Measurements from ENCODE around the gene SHANK1.

The SHANK1 gene

DNA sequence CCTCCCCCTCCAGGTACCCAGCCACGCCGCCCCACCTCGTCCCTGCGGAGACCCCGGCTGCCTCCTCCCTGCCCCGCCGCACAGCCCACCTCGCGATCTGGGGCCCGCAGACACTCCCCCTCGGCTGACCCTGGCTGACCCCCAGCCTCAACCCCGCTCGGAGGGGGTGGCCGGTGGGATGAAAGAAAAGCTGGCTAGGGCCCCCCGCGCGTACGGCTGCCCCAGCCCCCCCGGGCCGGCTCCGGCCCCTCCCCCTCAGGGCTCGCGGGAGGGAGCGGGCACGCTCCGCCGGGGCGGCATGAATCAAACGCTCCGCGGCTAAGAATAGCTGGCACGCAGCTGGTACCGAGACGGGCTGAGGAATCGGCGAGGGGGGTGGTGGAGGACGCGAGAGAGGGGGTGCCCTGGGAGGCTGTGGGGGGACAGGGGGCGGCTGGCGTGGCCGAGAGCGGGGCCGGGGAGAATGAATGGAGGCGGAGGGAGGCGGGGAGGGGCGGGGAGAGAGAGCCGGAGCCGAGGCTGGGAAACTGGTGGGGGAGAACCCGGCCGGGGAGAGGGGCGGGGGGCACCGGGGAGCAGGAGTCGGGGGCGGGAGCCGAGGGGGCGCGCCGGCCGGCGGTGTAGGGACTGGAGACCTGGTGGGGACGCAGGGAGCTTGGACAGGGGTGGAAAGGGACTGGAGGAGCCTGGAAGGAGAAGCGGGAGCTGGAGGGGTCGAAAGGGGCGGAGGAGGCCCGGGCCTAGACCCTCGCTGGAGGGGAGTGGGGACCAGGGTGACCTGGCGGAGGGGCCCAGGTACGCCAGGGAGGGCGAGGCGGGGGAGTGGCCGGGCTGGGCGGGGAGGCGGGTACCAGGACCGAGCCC is 1.1 kb downstream of the SHANK1 start:
- no peaks in the 10 kb centered on the region for H3K36me3 ChIP-seq (ENCODE audit: insufficient read depth, low read length)
- peak overlapping the region; percentile 49; the same call in 1 of the 2 replicates for H2AFZ ChIP-seq (ENCODE audit: low read length)
- no peak for TF ChIP-seq EZH2phosphoT487 (IDR thresholded peaks at IDR 0.05; ENCODE audit: borderline replicate concordance)
- TF ChIP-seq, protein P1, sequence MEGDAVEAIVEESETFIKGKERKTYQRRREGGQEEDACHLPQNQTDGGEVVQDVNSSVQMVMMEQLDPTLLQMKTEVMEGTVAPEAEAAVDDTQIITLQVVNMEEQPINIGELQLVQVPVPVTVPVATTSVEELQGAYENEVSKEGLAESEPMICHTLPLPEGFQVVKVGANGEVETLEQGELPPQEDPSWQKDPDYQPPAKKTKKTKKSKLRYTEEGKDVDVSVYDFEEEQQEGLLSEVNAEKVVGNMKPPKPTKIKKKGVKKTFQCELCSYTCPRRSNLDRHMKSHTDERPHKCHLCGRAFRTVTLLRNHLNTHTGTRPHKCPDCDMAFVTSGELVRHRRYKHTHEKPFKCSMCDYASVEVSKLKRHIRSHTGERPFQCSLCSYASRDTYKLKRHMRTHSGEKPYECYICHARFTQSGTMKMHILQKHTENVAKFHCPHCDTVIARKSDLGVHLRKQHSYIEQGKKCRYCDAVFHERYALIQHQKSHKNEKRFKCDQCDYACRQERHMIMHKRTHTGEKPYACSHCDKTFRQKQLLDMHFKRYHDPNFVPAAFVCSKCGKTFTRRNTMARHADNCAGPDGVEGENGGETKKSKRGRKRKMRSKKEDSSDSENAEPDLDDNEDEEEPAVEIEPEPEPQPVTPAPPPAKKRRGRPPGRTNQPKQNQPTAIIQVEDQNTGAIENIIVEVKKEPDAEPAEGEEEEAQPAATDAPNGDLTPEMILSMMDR (conservative IDR thresholded peaks at IDR 0.05; ENCODE audit: low read length) = no peak
- H3K4me2 ChIP-seq (ENCODE audit: low read depth, low read length, poor library complexity, severe bottlenecking) = peak overlapping the region; percentile 51
- peaks cover 3% of the 10 kb centered on the region for H3K4me1 ChIP-seq (ENCODE audit: insufficient read depth, low read length, poor library complexity, severe bottlenecking)
- no peaks in the 10 kb centered on the region for H3K9me2 ChIP-seq (replicated peaks; ENCODE audit: low read depth, low read length)
- H3F3A ChIP-seq (ENCODE audit: low read depth) = no peaks in the 10 kb centered on the region
- no peaks in the 10 kb centered on the region for H4K20me1 ChIP-seq (ENCODE audit: insufficient read depth, low read length, poor library complexity, severe bottlenecking)
- H3K9ac ChIP-seq (ENCODE audit: low read depth, low read length, poor library complexity, severe bottlenecking) = no peak overlapping the region
- no peaks in the 10 kb centered on the region for H3K27me3 ChIP-seq (ENCODE audit: insufficient read depth, low read length, poor library complexity, severe bottlenecking)
- H3K4me3 ChIP-seq (ENCODE audit: low read length, poor library complexity, severe bottlenecking) = peak overlapping the region; percentile 38
- H3K9me3 ChIP-seq (ENCODE audit: insufficient read depth, low read depth, low read length) = no peaks in the 10 kb centered on the region
- no peaks in the 10 kb centered on the region for H3K79me2 ChIP-seq (ENCODE audit: insufficient read depth, low read length)

DNA sequence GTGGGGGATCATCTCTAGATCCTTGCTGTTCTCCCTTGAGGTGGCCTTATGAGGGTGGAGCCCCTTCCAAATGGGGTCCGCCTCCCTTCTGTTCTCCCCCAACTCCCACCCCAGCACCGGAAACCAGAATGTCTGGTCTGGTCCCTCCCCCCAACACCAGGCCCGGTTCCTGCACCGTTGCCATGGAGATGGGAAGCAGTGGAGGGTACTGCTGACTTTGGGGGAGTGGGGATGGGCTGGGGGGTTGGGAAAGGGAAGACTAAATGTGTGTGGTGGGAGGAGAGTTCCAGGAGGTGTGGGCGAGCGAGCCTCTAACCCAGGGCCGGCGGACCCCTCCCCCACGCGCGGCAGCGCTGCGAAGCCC is 1.7 kb downstream of the SHANK1 start:
- Histone ChIP-seq H3K4me2 (ENCODE audit: low read depth, low read length, poor library complexity, severe bottlenecking) (peak overlapping the region; percentile 51), H3K4me3 (ENCODE audit: low read length, poor library complexity, severe bottlenecking) (peak overlapping the region; percentile 38), H3K79me2 (ENCODE audit: insufficient read depth, low read length) (no peaks in the 10 kb centered on the region), H3K27me3 (ENCODE audit: insufficient read depth, low read length, poor library complexity, severe bottlenecking) (no peaks in the 10 kb centered on the region), H3F3A (ENCODE audit: low read depth) (no peaks in the 10 kb centered on the region), H3K36me3 (ENCODE audit: insufficient read depth, low read length) (no peaks in the 10 kb centered on the region), H3K9me2 (replicated peaks; ENCODE audit: low read depth, low read length) (no peaks in the 10 kb centered on the region), H3K4me1 (ENCODE audit: insufficient read depth, low read length, poor library complexity, severe bottlenecking) (peaks cover 9% of the 10 kb centered on the region), H3K9me3 (ENCODE audit: insufficient read depth, low read depth, low read length) (no peaks in the 10 kb centered on the region), H4K20me1 (ENCODE audit: insufficient read depth, low read length, poor library complexity, severe bottlenecking) (no peaks in the 10 kb centered on the region), H2AFZ (ENCODE audit: low read length) (no peak overlapping the region), H3K9ac (ENCODE audit: low read depth, low read length, poor library complexity, severe bottlenecking) (no peak overlapping the region)
- no peak for TF ChIP-seq EZH2phosphoT487 (IDR thresholded peaks at IDR 0.05; ENCODE audit: borderline replicate concordance)
- TF ChIP-seq, protein P1 (conservative IDR thresholded peaks at IDR 0.05; ENCODE audit: low read length) = no peak

DNA sequence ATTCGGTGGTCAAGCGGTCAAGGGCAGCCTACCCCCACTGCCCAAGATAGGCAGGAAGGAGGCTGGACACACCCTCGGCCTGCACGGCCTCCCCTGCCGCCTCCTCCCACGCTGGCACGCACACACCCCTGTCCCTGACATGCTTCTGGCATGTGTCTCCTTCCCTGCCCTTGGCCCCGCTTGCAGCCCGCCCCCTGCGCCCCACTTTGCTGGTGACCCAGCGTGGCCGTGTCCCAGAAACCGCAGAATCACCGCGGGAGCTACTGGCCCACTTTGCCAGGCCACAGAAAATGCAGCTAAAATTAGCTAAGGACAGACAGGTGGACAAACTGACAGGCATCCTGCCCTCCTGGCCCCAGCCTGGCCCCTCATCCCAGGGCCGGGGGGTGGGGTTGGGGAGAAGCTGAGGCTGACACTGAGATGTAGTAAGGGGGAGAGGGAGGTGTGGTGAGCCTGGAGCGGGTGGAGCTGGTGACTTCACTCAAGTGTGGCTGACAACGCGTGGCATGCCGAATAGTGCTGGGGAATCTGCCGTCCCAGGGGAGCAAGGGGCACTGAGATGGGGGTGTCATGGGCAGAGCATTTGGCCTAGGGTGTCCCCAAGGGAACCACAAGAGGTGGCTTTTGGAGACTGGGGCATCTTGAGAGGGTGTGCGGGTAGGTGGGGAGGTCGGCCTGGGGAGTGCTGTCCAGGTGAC is 2.4 kb downstream of the SHANK1 start:
- H4K20me1 ChIP-seq (ENCODE audit: insufficient read depth, low read length, poor library complexity, severe bottlenecking) = no peaks in the 10 kb centered on the region
- no peak overlapping the region for H3K4me2 ChIP-seq (ENCODE audit: low read depth, low read length, poor library complexity, severe bottlenecking)
- no peaks in the 10 kb centered on the region for H3K79me2 ChIP-seq (ENCODE audit: insufficient read depth, low read length)
- TF ChIP-seq EZH2phosphoT487 (IDR thresholded peaks at IDR 0.05; ENCODE audit: borderline replicate concordance) = no peak
- TF ChIP-seq, protein P1 (conservative IDR thresholded peaks at IDR 0.05; ENCODE audit: low read length) = no peak
- H3K9me2 ChIP-seq (replicated peaks; ENCODE audit: low read depth, low read length) = no peaks in the 10 kb centered on the region
- H3K4me1 ChIP-seq (ENCODE audit: insufficient read depth, low read length, poor library complexity, severe bottlenecking) = peaks cover 16% of the 10 kb centered on the region
- no peaks in the 10 kb centered on the region for H3K9me3 ChIP-seq (ENCODE audit: insufficient read depth, low read depth, low read length)
- no peak overlapping the region for H2AFZ ChIP-seq (ENCODE audit: low read length)
- H3K36me3 ChIP-seq (ENCODE audit: insufficient read depth, low read length) = no peaks in the 10 kb centered on the region
- H3F3A ChIP-seq (ENCODE audit: low read depth) = no peaks in the 10 kb centered on the region
- no peaks in the 10 kb centered on the region for H3K27me3 ChIP-seq (ENCODE audit: insufficient read depth, low read length, poor library complexity, severe bottlenecking)
- no peak overlapping the region for H3K4me3 ChIP-seq (ENCODE audit: low read length, poor library complexity, severe bottlenecking)
- no peak overlapping the region for H3K9ac ChIP-seq (ENCODE audit: low read depth, low read length, poor library complexity, severe bottlenecking)
